Measurements from ENCODE around the gene CENPF.
"Not testable (repeated sequence)": the region's sequence is repeated elsewhere in the genome, so short reads cannot be mapped to it uniquely, and the experiment has no call there.

Gene CENPF

DNA sequence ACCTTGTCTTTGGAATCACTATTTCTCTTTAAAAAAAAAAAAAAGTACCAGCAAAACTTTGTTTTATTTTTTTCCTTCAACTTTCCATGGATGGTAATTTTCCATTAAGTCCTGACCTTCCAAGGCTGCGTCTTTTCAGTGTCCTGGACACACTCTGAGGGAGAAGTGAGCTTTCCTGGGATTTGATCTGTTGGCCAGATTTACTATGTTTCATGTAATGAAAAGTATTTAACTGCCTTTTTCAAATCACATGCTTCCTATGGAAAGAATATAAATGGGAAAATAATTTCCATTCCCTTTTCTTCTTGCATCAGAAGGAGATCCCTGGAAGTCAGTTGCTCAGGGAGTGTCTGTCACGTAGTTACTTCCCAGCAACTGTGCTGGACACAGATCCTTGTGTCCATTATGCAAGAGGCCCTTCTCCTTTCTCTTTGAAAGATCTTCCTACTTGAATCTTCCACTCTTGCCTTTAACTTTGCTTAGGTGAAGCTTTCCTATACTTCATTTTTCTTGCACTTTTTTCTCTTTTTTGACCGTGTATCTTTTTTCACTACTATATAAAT lies 59.3 kb downstream of the CENPF start:
- DNase-seq (ENCODE audit: low read depth in 2 of 2), result no peak

DNA sequence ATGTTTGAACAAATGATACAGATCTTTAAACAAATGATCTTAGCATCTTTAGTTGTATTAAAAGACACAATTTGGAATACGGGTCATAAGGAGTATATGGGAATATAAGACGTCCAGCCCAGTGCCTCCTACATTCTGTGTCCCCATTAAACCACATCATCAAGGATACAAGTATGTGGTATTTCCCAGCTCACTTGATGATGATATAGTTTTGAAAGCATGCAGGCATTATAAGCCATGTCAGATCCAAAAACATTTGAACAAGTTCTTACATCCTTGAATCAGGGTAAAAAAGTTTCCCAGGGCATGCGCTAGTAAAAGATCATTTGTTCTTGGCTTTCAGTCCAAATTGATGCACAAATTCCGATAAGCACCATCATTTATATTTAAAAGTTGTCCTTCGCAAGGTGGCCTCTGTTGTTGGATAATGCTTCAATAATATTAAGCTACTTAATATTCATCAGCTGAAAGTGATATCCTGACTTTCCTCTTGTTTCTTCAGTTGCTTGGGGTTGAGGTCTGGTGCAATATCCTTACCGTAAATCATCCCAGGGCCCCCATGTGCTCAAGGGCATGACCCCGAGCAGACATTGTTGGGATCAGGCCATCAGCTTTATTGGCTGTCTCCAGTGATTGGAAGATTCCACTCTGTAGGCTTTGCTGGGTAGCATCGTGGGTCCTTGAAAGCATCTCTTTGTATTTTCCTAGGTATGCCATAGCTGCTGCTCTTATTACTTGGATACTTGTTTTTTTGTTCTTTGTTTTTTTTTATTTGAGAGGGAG lies 61.8 kb downstream of the CENPF start:
- no peak for DNase-seq (ENCODE audit: low read depth in 2 of 2)

DNA sequence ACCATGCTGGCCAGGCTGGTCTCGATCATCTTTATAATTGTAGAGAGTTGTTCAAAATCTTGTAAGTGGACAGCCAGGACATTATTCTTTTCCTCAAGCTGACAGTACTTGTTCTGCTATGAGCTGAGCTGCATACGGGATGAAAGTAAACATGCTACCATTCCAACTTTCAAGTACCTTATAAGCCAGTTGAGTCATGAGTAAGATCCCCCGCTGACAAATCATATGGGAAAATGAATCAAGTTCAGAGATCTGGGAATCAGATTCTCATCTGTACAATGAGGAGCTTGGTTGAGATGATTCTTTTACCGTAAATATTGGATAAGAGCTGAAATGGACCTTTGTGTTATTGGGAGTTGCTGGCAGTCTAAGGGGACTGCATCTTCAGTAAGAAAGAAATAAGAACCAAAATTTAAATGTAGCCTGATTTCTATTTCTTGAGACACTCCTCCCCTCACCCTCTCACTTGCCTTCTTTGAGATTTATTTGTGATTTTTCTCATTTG lies 62.7 kb downstream of the CENPF start:
- no peak for DNase-seq (ENCODE audit: low read depth in 2 of 2)

DNA sequence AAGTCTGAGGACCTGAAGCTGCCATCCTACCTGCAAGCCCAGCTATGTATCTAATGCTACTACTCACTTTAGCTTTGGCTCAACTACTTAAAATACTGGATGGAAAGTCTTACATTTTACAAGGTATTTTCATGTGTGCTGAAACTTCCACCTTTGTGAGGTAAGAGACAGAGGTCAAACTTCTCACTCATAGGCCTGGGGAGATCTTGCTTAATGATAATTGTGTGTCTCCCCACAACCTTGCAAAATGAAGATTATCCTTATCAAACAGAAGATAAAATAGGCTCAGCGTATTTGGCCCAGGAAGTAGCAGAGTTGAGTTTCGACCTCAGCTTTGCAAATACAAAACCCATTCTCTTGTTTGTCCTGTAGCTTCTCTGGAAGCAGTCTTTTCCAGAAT lies 63.7 kb downstream of the CENPF start:
- no peak for DNase-seq (ENCODE audit: low read depth in 2 of 2)

DNA sequence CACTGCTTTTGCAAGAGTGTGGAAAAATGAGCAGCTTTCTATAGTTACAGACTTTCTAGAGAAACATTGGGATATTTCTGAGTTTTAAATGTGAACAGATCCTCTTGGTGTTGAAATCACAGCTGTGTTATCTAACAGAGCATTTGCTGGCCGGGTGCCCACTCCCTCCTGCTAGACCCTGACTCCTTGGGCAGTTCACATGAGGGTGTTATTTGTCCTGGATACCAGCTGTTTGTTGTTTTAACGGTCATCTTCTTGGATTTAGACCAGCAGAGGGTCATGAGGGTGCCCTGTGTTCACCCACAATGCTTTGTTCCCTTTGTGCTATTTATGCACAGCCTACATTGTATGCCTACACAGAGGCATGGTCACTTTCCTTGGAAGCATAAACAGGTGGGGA lies 67.1 kb downstream of the CENPF start:
- DNase-seq (ENCODE audit: low read depth in 2 of 2), result no peak

DNA sequence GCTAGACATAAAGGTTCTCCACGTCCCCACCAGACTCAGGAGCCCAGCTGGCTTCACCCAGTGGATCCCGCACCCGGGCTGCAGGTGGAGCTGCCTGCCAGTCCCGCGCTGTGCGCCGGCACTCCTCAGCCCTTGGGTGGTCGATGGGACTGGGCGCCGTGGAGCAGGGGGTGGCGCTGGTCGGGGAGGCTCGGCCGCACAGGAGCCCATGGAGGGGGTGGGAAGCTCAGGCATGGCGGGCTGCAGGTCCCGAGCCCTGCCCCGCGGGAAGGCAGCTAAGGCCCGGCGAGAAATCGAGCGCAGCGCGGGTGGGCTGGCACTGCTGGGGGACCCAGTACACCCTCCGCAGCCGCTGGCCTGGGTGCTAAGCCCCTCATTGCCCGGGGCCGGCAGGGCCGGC lies 70.0 kb downstream of the CENPF start:
- DNase-seq (ENCODE audit: low read depth in 2 of 2), result not testable (repeated sequence)

DNA sequence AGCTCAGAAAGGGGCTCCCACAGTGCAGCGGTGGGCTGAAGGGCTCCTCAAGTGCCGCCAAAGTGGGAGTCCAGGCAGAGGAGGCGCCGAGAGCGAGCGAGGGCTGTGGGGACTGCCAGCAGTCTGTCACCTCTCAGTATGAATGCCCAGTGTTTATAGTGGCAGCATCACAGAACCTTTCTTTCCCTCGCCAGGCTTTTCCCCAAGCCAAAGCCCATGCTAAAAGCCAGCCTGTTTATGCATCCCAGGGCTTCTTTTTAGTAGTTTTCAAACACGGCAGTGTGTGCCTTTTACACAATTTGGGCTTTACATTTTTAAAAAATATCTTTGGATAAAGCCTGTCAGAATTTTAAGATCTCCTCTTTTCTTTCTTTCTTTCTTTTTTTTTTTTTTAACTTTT lies 70.6 kb downstream of the CENPF start:
- no peak for DNase-seq (ENCODE audit: low read depth in 2 of 2)

DNA sequence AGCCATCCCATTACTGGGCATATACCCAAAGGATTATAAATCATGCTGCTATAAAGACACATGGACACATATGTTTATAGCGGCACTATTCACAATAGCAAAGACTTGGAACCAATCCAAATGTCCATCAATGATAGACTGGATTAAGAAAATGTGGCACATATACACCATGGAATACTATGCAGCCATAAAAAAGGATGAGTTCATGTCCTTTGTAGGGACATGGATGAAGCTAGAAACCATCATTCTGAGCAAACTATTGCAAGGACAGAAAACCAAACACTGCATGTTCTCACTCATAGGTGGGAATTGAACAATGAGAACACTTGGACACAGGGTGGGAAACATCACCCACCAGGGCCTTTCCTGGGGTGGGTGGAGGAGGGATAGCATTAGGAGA lies 72.5 kb downstream of the CENPF start:
- not testable (repeated sequence) for DNase-seq (ENCODE audit: low read depth in 2 of 2)

DNA sequence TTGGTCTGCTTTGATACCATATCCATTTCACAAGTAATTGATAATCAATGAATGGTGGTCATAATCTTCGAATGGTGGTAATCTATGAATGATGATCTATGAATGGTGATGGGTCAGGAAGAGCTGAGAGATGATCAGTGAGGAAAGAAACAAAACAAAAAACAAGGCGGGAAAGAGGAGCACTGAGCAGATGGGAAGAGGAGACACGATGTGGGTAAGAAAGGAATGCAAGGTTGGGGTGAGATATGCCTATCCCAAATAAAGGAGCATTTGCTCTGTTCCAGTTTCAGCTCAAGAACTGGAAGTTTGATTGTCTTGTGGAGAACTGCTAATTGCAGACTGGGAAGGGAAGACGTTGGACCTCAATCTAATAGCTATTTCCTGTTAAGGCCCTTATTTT lies 73.8 kb downstream of the CENPF start:
- DNase-seq (ENCODE audit: low read depth in 2 of 2), result no peak

DNA sequence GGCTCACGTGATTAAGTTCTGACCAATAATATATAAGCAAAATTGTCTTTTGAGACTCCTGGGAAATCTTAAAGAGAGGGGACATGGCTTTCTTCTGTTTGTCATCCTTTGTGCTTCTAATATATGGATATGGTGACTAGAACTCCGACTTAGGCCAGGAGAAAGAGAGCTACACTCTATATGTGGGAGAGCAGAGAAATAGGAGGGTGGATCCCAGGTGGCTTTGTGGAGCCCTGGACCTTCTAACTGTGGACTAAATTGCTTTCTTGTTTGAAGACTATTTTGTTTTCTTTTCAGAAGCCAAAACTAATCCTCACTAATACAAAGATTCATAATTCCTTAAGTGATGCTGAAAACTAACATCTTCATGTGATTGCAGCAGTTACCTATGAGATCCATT lies 75.0 kb downstream of the CENPF start:
- no peak for DNase-seq (ENCODE audit: low read depth in 2 of 2)

DNA sequence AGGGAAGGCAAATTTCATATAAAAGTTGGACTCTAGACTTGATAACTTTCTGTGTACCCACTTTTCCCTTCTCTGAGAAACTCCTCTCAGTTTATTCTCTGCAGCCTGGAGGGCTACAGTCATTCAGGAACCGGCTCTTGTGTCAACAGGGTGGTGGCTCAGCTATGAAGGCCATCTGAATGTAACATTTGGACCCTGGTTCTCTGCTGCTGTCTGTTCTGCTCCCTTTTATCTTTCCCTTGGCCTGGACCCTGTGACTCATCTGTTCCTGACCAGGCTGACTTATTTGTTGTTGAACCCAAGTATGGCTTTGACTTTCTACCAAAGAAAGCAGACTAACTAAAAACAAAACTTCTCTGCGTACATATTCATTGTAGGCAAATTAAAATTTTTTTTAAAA lies 75.4 kb downstream of the CENPF start:
- no peak for DNase-seq (ENCODE audit: low read depth in 2 of 2)

DNA sequence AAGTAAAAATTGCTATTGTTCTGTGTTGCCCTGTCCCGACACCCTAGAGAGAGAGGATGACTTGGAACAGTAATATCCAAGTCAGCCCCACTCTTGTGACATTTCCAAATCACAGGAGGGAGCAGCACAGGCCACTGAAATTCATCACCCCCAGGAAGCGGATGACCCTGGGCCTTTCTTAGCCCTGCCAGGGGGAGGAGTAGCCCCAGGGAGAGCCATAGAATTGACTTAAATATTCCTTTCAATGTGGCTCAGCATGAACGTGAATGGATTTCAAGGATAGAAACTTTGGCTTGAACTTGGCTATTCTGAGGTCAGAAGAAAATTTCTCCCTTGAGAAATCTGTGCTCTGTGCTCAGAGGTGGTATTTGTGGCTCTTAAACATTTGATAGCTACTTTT lies 80.6 kb downstream of the CENPF start:
- DNase-seq (ENCODE audit: low read depth in 2 of 2), result no peak

DNA sequence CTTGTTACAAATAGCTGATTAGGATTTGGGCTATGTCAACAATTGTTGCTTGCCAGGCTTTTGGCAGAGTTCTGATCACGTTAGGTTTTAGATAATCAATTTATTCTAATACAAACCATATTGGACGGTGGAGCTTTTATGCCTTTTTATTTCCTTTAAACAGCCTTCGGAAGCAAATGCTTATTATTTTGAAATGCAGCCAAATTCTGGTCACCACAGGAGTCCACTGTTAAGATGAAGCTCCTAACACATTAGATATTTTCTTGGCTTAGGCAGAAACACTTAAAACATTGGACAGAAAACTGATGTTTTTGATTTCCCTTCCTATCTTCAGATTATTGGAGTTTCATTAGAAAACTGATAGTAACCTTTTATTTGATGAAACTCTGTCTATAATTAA lies 82.9 kb downstream of the CENPF start:
- DNase-seq (ENCODE audit: low read depth in 2 of 2), result no peak

DNA sequence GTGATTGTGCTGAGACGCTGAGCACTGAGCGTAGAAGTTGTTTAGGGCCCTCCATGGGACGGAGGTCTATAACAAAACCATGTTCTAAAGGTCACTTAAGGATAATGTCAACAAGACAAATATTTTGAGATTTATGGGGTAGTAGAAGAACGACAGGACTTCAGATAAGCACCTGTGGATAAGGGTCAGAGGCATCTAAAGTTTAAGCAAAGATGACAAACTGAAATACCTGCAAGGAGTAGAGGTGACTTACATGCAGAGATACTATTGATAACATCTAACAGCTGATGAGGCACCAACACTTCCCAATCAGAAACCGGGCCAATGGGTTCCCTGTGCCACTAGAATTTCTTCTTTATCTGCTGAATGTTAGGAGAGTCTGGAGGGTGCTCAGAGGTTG lies 83.5 kb downstream of the CENPF start:
- DNase-seq (ENCODE audit: low read depth in 2 of 2), result no peak

DNA sequence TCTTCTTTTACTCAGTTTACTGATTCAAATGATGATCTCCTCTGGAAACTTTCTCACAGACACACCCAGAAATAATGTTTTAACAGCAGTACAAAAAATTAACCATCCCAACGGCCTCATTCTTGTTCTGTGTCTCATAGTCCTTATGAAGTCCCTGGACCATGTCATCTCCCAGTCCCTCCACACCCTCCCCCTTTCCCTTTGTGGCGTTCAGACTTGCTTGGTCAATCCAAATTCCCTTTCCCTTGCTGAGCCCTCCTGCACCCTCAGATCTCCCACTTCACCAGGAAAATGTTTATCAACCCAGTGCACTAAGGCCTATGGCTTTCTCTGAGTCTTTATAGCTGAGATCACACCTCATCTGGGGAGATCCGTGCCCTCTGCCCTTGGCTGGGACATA lies 85.9 kb downstream of the CENPF start:
- DNase-seq (ENCODE audit: low read depth in 2 of 2), result no peak

DNA sequence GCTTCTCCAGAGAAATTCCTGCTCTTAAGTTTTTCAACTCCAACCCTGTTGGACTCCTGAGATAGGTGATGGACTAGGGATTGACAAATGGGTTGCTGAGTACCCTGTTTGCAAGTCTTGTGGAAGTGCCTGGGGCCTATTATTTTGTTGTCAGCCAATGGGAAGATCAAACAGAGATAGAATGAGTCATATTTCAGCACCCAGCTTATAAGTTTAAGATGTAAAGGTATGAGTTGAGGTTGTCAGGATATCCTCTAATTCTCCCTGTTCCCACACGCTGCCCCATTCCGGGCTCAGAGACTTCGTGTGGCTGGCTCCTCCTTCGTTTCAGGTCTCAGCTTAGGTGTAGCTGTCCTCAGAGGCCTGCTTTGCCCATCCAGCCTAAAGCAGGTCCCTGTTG lies 91.8 kb downstream of the CENPF start:
- no peak for DNase-seq (ENCODE audit: low read depth in 2 of 2)

DNA sequence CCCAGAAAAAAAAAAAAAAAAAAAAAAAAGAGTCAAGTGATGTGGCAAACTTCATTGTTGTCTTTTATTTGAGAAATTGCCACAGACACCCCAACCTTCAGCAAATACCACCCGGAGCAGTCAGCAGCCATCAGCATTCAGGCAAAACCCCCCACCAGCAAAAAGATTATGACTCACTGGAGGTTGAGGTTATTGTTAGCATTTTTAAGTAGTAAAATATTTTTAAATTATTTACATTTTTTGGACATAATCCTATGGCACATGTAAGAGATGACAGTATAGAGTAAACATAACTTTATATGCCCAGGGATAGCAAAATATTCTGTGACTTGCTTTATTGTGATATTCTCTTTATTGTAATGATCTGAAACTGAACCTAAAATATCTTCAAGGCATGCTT lies 95.6 kb downstream of the CENPF start:
- DNase-seq (ENCODE audit: low read depth in 2 of 2), result no peak

DNA sequence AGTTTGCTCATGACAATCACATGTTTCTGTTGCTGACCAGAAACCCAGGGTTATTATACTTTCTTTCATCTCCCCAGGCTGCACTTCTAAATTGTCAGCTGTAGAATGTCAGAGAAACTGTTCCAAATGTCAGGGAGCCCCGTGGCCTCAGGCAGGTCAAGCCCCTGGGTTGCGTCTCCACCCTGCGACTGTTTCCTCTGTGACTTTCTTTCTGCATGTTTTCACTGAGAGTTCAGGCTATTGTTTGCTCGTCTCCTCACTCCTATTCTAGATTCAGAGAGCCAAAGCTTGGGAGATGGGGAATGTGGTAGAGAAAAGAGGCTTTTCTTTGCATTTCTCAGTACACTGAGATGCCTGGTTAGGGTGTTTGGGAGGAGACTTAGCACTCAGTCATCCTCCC lies 97.4 kb downstream of the CENPF start:
- DNase-seq (ENCODE audit: low read depth in 2 of 2), result no peak

DNA sequence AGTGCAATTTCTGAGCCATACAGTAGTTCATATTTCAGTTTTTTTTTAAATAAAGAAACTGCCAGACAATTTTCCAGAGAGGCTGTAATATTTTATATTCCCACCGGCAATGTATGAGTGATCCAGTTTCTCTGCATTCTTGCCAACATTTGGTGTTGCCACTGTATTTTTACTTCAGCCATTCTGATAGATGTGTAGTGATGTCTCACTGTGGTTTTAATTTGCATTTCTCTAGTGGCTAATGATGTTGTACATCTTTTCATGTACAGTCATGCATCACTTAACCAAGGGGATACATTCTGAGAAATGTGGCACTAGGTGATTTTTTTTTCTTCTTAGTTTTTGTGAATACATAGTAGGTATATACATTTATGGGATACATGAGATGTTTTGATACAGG lies 99.6 kb downstream of the CENPF start:
- DNase-seq (ENCODE audit: low read depth in 2 of 2), result no peak

DNA sequence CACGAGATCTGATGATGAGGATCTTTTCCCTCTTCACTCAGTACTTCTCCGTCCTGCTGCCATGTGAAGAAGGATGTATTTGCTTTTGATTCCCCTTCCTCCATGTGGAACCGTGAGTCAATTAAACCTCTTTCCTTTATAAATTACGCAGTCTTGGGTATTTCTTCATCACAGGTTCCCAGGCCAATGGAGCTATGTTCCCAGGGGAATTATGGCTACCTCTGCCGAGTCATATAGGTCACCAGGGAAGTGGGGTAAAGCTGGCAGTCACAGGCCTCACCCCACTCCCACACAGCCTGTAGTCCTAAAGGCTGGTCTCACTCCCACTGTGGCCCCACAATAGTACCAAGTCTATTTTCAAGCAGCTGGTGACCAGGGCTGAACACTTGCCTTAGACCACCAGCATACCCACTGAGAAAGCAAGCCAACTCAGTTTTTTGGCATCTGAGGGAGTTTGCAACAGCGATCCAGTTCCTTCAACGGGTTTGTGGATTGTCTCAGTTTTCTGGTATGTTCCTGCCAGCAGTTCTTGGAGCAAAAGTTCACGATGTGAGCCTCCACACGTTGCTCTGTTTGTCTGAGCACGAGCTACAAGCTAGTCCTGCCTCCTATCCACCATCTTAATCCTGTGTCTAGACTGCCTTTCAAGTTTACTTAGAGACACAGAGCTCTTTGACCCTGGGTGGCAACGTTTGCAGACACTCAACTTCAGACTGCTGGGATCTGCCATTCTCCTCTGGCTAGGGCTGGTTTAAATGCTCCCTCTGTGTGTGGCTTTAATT lies 104.5 kb downstream of the CENPF start:
- no peak for DNase-seq (ENCODE audit: low read depth in 2 of 2)

DNA sequence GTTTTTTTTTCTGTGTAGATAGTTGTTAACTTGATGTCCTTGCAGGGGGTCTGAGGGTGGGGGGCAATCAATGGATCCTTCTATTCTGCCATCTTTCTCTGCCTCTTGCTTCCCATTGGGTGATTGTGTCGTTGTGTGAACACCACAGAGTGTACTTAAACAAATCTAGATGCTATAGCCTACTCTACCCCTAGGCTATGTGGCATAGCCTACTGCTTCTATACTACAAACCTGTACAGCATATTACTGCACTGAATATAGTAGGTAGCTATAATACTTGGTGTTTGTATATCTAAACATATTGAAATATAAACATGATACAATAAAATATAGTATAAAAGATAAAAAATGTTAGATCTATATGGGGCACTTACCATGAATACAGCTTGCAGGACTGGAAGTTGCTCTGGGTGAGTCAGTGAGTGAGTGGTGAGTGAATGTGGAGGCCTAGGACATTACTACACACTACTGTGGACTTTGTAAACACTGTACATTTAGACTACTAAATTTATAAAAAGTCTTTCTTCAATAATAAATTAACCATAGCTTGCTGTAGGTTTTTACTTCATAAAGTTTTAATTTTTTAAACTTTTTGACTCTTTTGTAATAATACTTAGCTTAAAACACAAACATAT lies 105.4 kb downstream of the CENPF start:
- DNase-seq (ENCODE audit: low read depth in 2 of 2), result no peak

DNA sequence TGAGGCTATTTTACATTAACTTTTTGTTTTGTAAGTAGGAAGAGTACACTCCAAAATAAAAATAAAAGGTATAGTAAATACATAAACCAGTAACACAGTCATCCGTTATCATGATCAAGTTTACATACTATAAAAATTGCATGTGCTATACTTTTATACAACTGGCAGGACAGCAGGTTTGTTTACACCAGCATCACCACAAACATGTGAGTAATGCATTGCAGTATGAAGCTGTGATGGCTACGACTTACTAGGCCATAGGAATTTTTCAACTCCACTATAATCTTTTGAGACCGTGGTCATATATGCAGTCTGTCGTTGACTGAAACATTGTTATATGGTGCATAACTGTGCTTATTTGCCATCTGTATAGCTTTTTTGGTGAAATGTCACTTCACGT lies 106.2 kb downstream of the CENPF start:
- no peak for DNase-seq (ENCODE audit: low read depth in 2 of 2)

Measured in stimulated activated CD4-positive, alpha-beta T cell treated with anti-CD3 and anti-CD28 coated beads, Interleukin-1b, Interleukin-23, amount 100 ng/mL, for 1 hour (primary cell).